K562 (cell line): ENCODE results near the gene GTF2A2.

ENCODE experiments used
- FOS ChIP-seq: IDR thresholded peaks from 3 replicates; pipeline ENCODE4 v1.6.1; 2011; ENCODE audit not compliant: insufficient read length; ENCODE audit errors: extremely low read depth
- FOXA1 ChIP-seq: fragments of 450-650 bp; IDR thresholded peaks from 2 replicates; pipeline ENCODE4 v1.6.1; 2016; ENCODE audit warnings: mild to moderate bottlenecking, borderline replicate concordance
- PHF21A ChIP-seq: fragments of 450-650 bp; IDR thresholded peaks from 2 replicates; pipeline ENCODE4 v1.6.1; 2017; ENCODE audit warnings: low read depth, borderline replicate concordance
- POLR2AphosphoS5 ChIP-seq: IDR thresholded peaks from 2 replicates; pipeline ENCODE4 v1.6.1; 2011; ENCODE audit warnings: mild to moderate bottlenecking, low read depth, low read length, moderate library complexity; ENCODE audit not compliant: control insufficient read depth, insufficient read depth
- SETDB1 ChIP-seq: IDR thresholded peaks from one replicate; pipeline ENCODE4 v1.6.1; 2012; ENCODE audit warnings: low read length, control low read depth, inconsistent platforms
- TAL1 ChIP-seq: fragments of 450-650 bp; IDR thresholded peaks from 2 replicates; pipeline ENCODE4 v1.6.1; 2016; ENCODE audit warnings: mild to moderate bottlenecking
- ZNF174 ChIP-seq: fragments of 250-450 bp; sonication (Bioruptor Pico); IDR thresholded peaks from 2 replicates; pipeline ENCODE4 v1.4.0; 2020; ENCODE audit warnings: mild to moderate bottlenecking
- TF ChIP-seq, protein P1 (sequence below), 3 experiments: IDR thresholded peaks in 2 of 3; conservative IDR thresholded peaks in 1 of 3; 2 replicates each; pipeline ENCODE4 v1.5.1; 2011 to 2012; ENCODE audit warnings: low read length in 3 of 3, mild to moderate bottlenecking in 3 of 3, control low read depth in 2 of 3, improper control_type of control experiment in 1 of 3, inconsistent platforms in 1 of 3, low read depth in 1 of 3, mixed read lengths in 1 of 3, moderate library complexity in 1 of 3; ENCODE audit not compliant: insufficient read depth in 2 of 3
- TF ChIP-seq, protein P2 (sequence below): sonication (generic); formaldehyde crosslinking; IDR thresholded peaks from 2 replicates; pipeline ENCODE4 v1.8.1; 2023; ENCODE audit warnings: mild to moderate bottlenecking, missing genetic modification reagents

- no peak for TF ChIP-seq FOS
- TF ChIP-seq POLR2AphosphoS5, result no peak
- TF ChIP-seq, protein P1, sequence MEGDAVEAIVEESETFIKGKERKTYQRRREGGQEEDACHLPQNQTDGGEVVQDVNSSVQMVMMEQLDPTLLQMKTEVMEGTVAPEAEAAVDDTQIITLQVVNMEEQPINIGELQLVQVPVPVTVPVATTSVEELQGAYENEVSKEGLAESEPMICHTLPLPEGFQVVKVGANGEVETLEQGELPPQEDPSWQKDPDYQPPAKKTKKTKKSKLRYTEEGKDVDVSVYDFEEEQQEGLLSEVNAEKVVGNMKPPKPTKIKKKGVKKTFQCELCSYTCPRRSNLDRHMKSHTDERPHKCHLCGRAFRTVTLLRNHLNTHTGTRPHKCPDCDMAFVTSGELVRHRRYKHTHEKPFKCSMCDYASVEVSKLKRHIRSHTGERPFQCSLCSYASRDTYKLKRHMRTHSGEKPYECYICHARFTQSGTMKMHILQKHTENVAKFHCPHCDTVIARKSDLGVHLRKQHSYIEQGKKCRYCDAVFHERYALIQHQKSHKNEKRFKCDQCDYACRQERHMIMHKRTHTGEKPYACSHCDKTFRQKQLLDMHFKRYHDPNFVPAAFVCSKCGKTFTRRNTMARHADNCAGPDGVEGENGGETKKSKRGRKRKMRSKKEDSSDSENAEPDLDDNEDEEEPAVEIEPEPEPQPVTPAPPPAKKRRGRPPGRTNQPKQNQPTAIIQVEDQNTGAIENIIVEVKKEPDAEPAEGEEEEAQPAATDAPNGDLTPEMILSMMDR (IDR thresholded peaks at IDR 0.05 in 2 of 3, conservative IDR thresholded peaks at IDR 0.05 in 1 of 3; ENCODE audit: insufficient read depth in 2 of 3, low read depth in 1 of 3, low read length in 3 of 3), result no peak
- TF ChIP-seq TAL1, result no peak
- TF ChIP-seq PHF21A, result no peak
- TF ChIP-seq SETDB1, result no peak
- TF ChIP-seq, protein P2, sequence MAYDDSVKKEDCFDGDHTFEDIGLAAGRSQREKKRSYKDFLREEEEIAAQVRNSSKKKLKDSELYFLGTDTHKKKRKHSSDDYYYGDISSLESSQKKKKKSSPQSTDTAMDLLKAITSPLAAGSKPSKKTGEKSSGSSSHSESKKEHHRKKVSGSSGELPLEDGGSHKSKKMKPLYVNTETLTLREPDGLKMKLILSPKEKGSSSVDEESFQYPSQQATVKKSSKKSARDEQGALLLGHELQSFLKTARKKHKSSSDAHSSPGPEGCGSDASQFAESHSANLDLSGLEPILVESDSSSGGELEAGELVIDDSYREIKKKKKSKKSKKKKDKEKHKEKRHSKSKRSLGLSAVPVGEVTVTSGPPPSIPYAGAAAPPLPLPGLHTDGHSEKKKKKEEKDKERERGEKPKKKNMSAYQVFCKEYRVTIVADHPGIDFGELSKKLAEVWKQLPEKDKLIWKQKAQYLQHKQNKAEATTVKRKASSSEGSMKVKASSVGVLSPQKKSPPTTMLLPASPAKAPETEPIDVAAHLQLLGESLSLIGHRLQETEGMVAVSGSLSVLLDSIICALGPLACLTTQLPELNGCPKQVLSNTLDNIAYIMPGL (CRISPR knock-in tag), result no peak
- TF ChIP-seq ZNF174, result no peak
- no peak for TF ChIP-seq FOXA1
These were observed 61.8 kb downstream of the GTF2A2 start for GRCh38 chr15:59595434-59595915.
